OCI-LY3 (cell line): Measurements from ENCODE around the gene KMO.

ENCODE experiments used
- CTCF ChIP-seq: fragments of 200-600, 300-600 bp; sonication (generic); IDR thresholded peaks from 2 replicates; pipeline ENCODE4 v1.5.1; 2014; ENCODE audit warnings: antibody characterized with exemption, low read length, low read depth
- EZH2phosphoT487 ChIP-seq: fragments of 200-600 bp; shearing (Covaris generic); IDR thresholded peaks from 2 replicates; pipeline ENCODE4 v1.6.1; 2018; ENCODE audit warnings: antibody characterized with exemption, mixed run types, low read depth

- TF ChIP-seq CTCF (no peak), EZH2phosphoT487 (no peak)
Measured at GRCh38 chr1:241536969-241537368, 4.8 kb downstream of the KMO start.
